GOT3 (cell line): ENCODE results near the gene GABBR2.

Experiments used
- DNase-seq: peaks from one replicate; lab custom pipeline; 2025; ENCODE audit warnings: mixed read lengths; lab: John Stamatoyannopoulos, UW

GABBR2 gene

DNA sequence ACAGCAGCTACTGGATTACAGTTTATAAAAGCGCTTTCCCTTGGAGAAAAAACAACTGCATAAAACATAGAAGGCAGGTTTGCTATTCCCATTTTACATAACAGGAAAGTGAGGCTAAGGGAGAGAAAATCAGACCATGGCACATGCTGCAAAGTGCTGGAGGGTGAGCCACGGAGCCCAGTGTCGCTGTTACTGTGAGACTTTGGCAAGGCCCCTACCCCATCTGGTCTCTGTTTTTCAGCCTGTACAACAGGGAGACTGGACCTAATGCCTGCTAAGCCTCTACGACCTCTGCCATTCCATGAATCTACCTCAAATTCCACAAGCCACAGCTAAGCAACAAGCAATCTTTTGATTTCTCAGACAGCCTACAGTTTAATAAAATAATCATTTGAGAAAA lies 139.2 kb downstream of the GABBR2 start:
- DNase-seq: no peak

DNA sequence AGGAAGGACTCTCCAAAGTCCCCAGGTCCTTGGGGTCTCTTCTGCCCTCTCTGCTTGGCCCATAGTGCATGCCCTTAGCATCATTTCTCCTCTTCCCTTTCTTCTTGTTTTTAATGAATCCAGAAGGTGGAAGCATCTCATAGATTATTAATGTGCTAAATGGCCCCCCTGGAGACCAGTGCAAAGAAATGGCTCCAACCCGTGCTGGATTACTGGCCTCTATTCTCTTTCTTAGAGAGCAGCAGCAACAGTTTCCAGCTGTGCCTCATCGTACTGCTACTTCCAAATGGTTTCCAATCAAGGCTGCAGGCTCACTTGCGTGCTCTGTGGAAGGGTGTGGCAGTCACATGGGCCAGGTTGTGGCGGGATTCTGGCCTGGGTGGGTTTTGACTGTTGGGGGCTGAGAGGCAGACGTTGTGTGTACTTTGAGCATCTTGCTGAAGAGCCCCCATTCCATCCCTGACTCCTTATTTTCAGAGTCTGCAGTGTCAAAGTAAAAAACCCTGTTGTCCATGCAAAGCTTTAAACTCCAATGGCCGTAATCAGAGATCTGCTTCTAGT lies 139.7 kb downstream of the GABBR2 start:
- DNase-seq: no peak

DNA sequence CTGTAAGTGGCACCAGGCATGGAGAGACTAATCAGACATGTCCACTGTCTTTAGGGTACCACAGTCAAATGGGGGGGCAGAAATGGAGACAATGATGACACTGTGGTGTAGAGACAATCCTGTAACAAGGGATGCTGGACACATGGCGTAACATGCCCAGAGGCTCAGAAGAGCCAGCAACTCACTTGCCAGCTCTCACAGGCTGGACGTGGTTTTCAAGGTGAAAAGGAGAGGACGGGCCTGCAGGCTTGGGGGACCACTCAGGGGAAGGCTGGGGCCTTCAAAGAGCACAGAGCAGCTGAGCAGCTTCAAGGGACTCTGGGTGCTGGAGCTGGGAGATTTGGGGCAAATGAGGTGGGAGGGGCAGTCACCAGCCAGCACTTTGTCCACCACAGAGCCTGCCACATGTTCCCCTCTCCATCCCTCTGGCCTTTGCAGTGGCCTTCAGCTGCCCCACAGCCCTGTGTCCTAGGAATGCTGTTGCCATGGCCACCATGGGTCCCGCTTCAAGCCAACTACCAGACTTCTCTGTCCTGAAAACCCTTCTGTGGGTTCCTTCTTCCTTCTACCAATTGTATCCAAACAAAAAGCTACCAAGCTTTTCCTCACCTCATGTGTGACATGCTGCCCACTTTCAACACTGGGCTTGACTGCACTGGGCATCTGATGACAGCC lies 140.4 kb downstream of the GABBR2 start:
- DNase-seq: no peak

DNA sequence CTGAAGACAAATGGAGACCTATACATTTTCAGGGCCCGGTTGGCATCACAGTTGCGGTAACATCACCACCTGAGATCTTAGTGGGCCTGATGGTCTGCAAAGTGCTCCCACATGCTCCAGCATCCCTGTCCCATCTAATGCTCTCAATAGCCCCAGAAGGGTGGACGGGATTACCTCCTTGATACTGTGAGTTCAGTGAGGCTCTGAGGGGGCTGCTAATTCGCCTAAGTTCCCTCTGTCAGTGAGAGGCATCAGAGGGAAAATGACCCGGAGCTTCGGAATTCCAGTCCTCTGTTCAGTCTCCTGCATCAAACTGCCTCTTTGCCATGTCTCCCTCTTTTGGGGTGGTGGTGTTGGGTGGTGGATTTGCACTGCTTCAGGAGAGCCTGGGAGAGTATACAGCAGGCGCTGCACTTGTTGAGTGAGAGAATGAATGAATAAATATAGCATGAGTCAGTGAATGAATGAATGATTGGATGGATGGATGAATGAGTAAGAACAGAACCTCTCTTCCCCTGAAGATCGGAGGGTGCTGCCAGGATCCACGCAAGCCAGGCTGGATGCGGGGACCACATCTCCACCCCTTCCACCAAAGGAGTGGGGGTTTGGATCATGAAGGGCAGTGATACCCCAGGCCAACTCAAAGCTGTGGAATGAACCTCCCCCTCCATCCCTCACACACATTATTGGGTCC lies 141.0 kb downstream of the GABBR2 start:
- no peak for DNase-seq

DNA sequence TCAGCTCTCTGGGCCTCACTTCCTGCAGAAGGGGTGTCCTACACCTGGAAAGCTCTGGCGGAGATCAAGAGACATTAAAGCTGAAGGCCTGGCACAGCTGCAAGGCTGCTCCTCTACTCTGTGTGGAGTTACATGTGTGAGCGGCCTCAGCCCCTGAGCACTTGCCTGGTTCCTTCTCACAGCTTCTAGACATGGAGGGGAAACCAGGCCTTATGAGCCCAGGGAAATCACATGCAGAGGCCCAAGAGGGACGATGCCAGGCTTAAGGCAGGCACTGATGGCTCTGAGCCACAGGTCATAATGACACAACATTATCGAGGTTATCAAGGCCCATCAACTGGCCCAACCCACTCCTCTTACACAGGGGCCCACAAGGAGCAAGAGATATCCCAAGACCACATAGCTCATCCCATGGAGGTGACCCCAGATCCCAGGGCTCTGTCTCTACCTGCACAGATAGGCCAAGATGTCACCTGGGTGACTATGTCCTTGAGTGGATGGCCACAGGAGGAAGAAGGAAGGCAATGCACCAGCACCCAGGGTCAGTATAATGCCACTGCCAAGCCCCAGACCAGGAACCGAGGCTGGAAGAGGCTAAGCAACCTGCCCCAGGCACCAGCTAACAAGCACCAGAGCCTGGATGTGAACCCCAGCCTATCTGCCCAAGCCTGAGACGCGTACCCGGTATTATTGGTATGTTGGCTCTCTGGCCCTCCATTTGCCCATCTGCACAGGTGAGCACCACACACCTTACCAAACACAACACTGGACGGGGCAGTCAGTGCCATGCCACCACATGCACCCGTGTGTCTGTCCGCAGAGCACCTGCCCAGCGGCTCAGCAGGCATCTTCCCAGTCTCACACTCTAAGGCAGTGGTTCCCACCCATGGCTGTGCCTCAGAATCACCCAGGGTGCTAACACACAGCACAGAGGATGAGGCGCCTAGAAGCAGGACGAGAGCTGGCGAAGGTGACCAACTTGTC lies 143.3 kb downstream of the GABBR2 start:
- DNase-seq: no peak

DNA sequence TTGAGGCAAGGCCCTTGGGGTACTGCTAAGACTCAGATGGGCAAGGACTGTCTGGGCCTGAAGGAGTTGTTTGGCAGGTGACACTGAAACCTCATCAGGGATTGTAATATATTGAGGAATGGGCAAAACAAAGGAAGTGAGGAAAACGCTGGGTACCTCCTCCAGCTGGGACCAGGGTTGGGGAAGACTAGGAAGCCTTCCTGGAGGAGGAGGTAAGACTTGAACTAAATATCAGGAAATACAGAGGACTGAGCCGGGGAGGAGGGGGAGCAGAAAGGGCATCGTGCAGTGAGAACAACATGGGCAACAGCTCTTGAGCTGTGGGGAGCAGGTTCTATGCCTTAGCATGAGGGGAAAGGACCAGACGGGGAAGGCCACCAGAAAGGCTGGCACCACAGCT lies 144.0 kb downstream of the GABBR2 start:
- DNase-seq: no peak

DNA sequence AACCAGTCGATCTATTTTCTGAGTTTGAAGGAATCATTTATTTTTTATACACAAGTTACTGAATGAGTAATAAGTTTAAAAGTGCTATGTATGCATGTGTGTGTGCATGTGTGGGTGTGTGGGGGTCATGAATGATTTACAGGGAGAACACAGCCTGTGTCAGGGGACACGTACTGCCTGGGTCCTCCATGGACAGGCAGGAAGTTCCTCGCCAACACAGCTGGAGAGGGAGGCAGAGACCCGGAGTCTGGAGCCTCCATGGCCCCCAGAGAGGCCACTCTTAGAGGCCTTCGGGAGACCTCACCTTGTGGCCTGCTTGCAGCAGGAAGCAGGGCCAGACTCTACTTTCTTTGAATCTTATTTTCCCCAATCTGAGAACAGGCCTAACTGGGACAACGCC lies 144.7 kb downstream of the GABBR2 start:
- no peak for DNase-seq

DNA sequence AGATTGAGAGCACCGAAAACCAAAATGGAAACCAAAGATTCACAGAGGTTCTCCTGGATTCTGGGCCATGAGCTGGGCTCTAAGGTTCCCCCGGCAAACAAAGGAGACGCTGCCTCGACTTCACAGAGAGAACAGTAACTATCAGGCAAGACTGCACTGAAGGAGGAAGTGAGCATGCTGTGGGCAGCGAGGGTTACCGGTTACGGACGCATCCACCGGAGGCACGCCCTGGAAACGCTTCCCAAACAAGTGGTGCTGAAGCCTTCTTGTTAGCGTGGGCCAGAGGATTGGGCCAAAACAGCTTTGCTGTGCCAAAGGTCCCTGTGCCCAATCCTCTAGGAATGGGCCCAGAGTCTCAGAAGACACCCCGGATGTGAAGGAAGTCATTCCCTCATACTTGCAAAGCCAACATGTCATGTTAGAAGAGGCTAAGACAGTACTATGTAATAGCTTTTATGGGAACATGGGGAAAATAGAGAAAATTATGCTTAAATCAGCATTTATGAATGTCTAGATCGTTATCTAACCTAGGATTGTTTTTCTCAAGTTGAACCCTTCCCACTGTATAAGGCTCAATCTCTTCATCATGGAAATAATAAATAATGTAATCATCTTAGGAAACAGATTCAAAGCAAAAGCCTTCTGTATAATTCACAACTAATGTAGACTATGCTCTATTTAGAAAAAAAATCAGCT lies 145.4 kb downstream of the GABBR2 start:
- DNase-seq: no peak

DNA sequence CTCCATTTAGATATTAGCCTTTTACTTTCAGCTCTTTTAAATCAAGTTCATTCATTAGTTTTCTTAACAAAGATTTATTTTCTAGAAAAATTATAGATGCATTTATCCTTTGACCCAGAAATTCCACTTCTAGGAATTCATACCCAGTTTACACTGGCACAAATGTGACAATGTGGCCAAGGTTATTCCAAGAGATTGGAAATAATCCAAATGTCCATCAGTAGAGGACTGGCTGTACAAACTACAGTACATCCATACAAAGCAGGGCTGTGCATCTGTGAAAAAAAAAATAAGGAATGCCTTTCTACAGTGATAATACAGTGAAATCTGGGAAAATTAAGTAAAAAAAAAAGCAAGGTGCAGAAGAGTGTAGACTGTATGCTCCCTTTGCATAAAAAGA lies 149.2 kb downstream of the GABBR2 start:
- DNase-seq: no peak

DNA sequence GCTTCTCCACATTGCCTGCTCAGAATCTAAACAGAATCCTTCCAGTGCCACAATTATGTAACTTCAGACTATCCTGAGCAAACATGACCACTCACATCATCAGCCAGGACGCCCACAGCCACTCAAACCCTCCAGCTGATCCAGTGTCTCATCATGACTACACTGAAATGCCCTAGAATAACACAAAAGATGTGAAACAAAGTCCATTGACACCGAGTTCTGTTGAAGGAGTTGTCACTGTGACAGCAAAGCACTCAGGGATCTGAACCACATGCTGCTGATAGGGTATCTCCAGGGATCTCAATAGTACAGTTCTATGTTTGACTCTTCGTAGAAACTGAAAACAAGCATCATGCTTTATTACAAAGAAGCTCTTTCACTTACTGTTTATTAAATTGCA lies 150.2 kb downstream of the GABBR2 start:
- DNase-seq: no peak

DNA sequence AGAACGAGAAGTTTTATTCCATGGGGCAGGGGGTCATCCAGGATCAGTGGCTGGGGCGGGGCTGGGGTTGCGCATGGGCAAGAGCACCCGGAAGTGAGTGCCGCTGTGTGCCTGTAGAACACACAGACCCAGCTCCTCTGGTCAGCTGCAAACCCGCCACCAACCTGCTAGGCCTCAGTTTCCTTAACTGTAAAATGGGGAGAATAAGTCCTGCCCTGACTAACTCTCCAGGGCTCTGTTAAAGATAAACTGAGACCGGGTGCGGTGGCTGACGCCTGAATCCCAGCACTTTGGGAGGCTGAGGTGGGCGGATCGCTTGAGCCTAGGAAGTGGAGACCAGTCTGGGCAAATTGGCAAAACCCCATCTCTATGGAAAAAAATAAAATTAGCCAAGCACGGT lies 152.2 kb downstream of the GABBR2 start:
- no peak for DNase-seq

DNA sequence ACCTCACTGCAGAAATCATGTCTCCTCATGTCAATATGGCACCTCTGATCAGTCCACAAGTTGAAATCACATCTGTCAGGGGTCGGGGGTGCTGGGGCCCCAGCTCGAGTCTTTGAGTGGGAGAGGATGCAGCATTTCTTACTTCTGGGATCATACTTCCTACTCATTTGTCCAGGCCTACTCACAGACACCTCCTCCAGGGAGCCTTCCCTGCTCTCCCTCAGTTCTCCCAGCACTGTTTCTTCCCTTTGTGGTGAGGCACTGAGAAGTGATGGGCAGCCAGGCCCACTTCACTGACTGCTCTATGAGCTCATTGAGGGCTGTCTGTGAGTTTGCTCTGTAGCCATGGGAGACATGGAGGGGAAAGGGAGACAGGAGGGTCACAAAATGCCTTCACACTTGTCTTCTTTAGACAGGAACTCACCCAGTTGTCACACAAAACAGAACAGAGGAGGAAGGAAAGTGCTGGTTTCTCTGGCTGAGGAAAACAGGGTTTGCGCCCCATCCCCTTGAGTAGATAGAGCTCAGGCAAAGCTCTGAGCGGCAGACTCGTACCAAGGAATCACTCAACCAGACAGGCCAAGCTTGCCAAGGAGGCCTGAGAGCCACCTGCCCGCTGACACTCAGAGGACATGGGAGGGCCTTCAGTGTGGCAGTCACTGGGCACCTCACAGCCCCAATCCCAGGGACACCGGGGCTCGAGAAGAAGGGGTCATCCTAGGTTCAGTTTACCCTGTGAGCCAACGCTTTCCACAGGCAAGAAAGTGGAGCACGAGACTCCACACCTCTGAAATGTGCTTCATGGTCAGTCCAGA lies 152.9 kb downstream of the GABBR2 start:
- no peak for DNase-seq

DNA sequence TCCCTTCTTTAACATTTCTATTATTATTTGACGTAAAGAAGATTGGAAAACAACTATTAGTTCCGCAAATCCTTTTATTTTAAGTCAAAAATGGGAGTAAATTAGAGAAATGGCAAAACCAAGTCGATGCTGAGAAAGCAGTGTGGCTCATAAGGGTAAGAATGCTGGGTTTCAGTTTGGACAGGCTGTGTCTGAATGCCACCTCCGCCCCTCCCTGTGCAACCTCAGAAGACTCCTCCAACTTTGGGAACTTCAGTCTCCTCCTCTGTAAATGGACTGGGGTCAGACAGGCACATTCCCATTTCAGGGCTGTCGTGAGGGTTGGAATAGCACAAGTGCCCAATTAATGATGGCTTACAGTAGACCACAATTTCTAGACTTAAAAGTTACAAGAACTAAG lies 154.0 kb downstream of the GABBR2 start:
- DNase-seq: no peak

DNA sequence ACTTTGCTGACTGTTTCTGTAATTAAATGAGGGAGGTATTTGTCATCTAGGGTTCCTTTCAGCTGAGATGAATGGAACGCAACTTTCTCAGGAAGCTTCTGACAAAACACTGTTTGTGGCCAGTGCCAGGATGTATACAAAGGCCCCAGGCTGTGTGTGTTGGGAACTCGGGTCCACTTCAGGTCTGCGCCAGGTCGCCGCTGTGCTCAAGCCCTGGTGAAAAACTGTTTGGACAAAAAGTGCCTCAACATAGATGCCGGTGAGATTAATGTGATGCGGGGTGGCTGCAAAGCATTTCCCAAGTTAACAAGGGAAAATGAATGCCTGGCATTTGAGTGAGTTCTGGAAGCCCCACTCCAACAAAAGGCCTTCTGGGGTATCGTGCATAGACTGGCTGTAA lies 156.4 kb downstream of the GABBR2 start:
- DNase-seq: no peak

DNA sequence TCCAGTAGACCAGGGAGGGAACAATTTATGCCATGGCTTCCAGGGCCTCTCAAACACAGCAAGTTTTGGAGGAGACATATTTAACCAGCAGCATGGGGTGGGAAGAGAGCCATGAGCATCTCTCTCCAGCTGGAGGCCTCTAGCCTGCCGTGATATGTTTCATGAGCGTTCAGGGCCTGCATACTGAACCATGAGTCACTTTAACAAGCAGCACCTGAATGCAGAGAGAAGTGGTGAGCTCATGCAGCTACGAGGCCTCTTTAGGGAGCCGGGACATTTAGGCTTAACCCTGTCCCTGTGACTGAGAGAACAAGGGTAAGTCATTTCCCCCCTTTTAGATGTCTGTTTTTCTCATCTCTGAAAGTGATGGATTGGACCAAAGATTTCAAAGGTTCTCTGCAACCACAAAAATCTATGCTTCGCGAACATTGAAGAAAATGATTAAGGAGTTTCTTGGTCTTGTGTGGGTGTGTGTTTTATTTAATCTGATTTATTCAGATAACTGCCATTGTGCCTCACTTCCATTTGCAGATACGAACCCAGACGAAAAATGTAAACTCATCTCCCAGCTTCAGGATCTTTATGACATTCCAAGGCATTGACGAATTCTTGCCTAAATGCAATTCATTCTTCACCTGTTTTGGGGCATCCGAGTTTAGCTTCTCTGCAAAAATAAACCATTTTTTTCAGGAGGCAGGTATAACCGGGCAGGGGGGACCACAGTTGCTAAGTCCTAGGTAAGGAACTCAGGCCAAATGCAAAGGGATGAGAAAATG lies 157.0 kb downstream of the GABBR2 start:
- DNase-seq: no peak

DNA sequence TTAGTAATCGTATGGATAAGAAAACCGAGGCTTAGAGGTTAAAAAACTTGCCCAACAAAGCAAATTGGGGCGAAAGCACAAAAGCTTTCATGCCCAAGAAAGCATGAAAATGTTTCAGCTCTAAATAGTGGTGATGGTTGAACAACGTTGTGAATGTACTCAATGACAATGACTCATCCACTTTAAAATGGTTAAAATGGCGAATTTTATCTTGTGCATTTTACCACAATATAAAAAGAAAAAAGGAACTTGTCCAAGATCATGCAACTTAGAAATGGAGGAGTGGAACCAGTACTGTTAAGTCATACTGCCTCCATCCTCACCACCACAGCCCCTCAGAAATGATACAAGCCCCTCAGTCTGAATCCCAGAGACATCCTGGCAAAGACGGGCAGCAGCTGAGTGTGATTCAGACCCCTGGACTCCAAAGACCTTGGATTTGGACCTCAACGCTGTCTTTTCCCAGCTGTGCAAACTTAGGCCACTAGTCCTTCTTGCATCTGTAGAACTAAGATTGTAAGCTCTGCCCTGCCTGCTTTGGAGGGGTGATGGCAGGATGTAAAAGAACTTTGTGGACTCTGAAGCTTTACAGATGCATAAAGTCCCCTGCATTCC lies 158.4 kb downstream of the GABBR2 start:
- no peak for DNase-seq

DNA sequence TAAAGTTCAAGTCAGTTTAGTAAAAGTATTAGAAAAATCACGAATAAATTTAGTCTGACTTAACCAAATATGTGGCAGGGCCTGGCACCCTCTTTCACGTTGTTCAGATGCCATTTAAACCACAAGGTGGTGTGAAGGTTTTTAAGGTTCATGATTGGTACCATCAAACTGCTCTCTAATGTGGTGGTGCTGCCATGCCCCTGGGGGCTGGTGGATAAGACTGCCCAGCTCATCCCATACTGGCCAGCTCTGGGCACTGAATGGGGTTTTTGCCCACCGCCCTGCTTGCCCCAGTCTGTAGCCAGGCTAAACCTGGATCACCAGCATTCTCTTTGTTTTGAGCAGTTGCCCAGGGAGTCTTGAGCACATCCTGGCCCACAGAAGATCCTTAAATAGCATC lies 159.3 kb downstream of the GABBR2 start:
- DNase-seq: no peak

DNA sequence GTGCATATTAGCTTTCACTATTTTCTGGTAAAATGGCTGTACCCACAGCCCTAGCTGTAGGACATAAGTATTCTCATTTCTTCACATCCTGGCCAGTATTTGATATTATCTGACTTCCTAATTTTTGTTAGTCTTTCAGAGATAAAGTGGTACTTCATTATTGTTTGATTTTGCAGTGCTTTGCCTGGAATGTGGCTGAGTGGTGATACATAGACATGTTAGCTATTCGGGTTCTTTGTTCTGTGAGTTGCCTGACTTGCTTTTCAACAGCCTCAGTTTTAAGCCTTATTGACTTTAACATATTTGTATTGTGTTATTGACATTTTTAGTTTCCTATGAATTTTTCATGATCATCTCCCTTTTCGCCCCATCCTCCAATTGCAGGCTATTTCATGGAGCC lies 161.1 kb downstream of the GABBR2 start:
- DNase-seq: no peak

DNA sequence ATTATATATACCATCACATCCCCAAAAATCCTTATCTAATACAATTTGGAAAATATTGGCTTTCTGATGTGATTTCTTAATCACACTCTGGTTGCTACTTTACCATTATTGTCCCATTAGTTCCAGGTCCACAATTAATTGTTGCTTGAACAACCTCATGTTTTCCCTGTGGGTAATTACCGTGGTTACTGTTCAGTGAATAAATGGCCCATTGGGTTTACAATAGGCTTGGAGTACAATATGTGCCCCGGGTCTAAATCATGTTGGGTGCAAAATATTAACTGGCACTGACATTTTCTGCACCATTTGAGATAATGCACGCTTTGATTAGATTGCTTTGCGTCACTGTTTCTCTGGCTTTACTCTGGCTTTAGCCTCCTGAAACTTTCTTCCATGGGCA lies 163.7 kb downstream of the GABBR2 start:
- no peak for DNase-seq
